Measurements from ENCODE around the gene PGBD4. TPM values are rescaled to one million over a fixed set of nuclear protein-coding genes. Genes with fewer than 3 reads are reported as not detected.
A peak's percentile ranks its signal among the peaks of the same experiment; 100 is the strongest.

The PGBD4 gene
- total and polyA plus RNA-seq, 2 experiments from 2014 or later: 0.37 to 1.7 TPM

GRCh38 chr15:34133511-34133910, 31.6 kb downstream of the PGBD4 start:
- no peaks in the 10 kb centered on the region for H3K27me3 ChIP-seq
- no peaks in the 10 kb centered on the region for H3K4me1 ChIP-seq (ENCODE audit: low read depth)
- TF ChIP-seq, protein P1, sequence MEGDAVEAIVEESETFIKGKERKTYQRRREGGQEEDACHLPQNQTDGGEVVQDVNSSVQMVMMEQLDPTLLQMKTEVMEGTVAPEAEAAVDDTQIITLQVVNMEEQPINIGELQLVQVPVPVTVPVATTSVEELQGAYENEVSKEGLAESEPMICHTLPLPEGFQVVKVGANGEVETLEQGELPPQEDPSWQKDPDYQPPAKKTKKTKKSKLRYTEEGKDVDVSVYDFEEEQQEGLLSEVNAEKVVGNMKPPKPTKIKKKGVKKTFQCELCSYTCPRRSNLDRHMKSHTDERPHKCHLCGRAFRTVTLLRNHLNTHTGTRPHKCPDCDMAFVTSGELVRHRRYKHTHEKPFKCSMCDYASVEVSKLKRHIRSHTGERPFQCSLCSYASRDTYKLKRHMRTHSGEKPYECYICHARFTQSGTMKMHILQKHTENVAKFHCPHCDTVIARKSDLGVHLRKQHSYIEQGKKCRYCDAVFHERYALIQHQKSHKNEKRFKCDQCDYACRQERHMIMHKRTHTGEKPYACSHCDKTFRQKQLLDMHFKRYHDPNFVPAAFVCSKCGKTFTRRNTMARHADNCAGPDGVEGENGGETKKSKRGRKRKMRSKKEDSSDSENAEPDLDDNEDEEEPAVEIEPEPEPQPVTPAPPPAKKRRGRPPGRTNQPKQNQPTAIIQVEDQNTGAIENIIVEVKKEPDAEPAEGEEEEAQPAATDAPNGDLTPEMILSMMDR (IDR thresholded peaks at IDR 0.05; ENCODE audit: low read depth, low read length): no peak

GRCh38 chr15:34147371-34148140, 45.7 kb downstream of the PGBD4 start:
- TF ChIP-seq, protein P1 (IDR thresholded peaks at IDR 0.05; ENCODE audit: low read depth, low read length): no peak
- no peaks in the 10 kb centered on the region for H3K4me1 ChIP-seq (ENCODE audit: low read depth)
- H3K36me3 ChIP-seq: peaks cover 47% of the 10 kb centered on the region
- no peaks in the 10 kb centered on the region for H3K9me3 ChIP-seq (ENCODE audit: low read depth)
- no peak overlapping the region for H3K27ac ChIP-seq
- DNase-seq (ENCODE audit: low read depth in 1 of 2, low spot score in 1 of 2): peak in 1 of 2 donors; percentile 49
- no peaks in the 10 kb centered on the region for H3K27me3 ChIP-seq
- no peak overlapping the region for H3K4me3 ChIP-seq

More at GRCh38 chr15:34133511-34133910, 31.6 kb downstream of the PGBD4 start:
- Histone ChIP-seq H3K36me3 (peaks cover under 1% of the 10 kb centered on the region), H3K9me3 (ENCODE audit: low read depth) (no peaks in the 10 kb centered on the region), H3K4me3 (no peak overlapping the region), H3K27ac (no peak overlapping the region)
- no peak for DNase-seq (ENCODE audit: low read depth in 1 of 2, low spot score in 1 of 2)

- Histone ChIP-seq H3K9me3 (ENCODE audit: low read depth) (no peaks in the 10 kb centered on the region), H3K36me3 (peaks cover 13% of the 10 kb centered on the region), H3K27me3 (no peaks in the 10 kb centered on the region), H3K4me3 (no peak overlapping the region), H3K27ac (no peak overlapping the region), H3K4me1 (ENCODE audit: low read depth) (no peaks in the 10 kb centered on the region)
- peak in 1 of 2 donors; percentile 2 for DNase-seq (ENCODE audit: low read depth in 1 of 2, low spot score in 1 of 2)
- TF ChIP-seq, protein P1 (IDR thresholded peaks at IDR 0.05; ENCODE audit: low read depth, low read length): no peak
Measured at GRCh38 chr15:34154725-34155204, 52.9 kb downstream of the PGBD4 start.

- Histone ChIP-seq H3K4me1 (ENCODE audit: low read depth) (no peaks in the 10 kb centered on the region), H3K9me3 (ENCODE audit: low read depth) (no peaks in the 10 kb centered on the region), H3K36me3 (peaks cover 2% of the 10 kb centered on the region), H3K27me3 (no peaks in the 10 kb centered on the region), H3K4me3 (no peak overlapping the region), H3K27ac (no peak overlapping the region)
- DNase-seq (ENCODE audit: low read depth in 1 of 2, low spot score in 1 of 2): no peak
- TF ChIP-seq, protein P1 (IDR thresholded peaks at IDR 0.05; ENCODE audit: low read depth, low read length): no peak
Measured at GRCh38 chr15:34155859-34156258, 54.0 kb downstream of the PGBD4 start.

Other genes with a start within 250 kb of the PGBD4 start
- gene CHRM5, start 133.6 kb upstream of the PGBD4 start, total RNA-seq: not detected in 2 replicates
- gene CHRM5, start 133.6 kb upstream of the PGBD4 start, polyA plus RNA-seq: not detected in 2 replicates
- 10.7 and 13.0 TPM in 2 replicates for gene AVEN, start 62.9 kb upstream of the PGBD4 start, total RNA-seq
- gene AVEN, start 62.9 kb upstream of the PGBD4 start, polyA plus RNA-seq: 26.8 and 31.7 TPM in 2 replicates
- 18.5 and 35.6 TPM in 2 replicates for gene EMC7, start 221 bp upstream of the PGBD4 start, total RNA-seq
- 116 and 145 TPM in 2 replicates for gene EMC7, start 221 bp upstream of the PGBD4 start, polyA plus RNA-seq
- gene KATNBL1, start 108.0 kb downstream of the PGBD4 start, total RNA-seq: 39.5 and 77.0 TPM in 2 replicates
- gene KATNBL1, start 108.0 kb downstream of the PGBD4 start, polyA plus RNA-seq: 54.8 and 85.0 TPM in 2 replicates
- 138 and 170 TPM in 2 replicates for gene EMC4, start 122.9 kb downstream of the PGBD4 start, total RNA-seq
- 143 and 169 TPM in 2 replicates for gene EMC4, start 122.9 kb downstream of the PGBD4 start, polyA plus RNA-seq
- 19.6 and 44.3 TPM in 2 replicates for gene SLC12A6, start 235.7 kb downstream of the PGBD4 start, total RNA-seq
- 12.0 and 24.4 TPM in 2 replicates for gene SLC12A6, start 235.7 kb downstream of the PGBD4 start, polyA plus RNA-seq
- 110 and 143 TPM in 2 replicates for gene NOP10, start 241.1 kb downstream of the PGBD4 start, total RNA-seq
- gene NOP10, start 241.1 kb downstream of the PGBD4 start, polyA plus RNA-seq: 307 and 366 TPM in 2 replicates
- gene NUTM1, start 241.2 kb downstream of the PGBD4 start, total RNA-seq: 0.15 TPM in 1 of 2 replicates, not detected in the other
- gene NUTM1, start 241.2 kb downstream of the PGBD4 start, polyA plus RNA-seq: 0.32 TPM in 1 of 2 replicates, not detected in the other

Measured in cardiac muscle cell (in vitro differentiated cells and primary cell).